Left forelimb (tissue), 1 donor: ENCODE measurements around the gene MRPL23.
A peak's percentile ranks its signal among the peaks of the same experiment; 100 is the strongest.

Experiments used
- DNase-seq: peaks from one replicate; pipeline ENCODE4 v3.0.0-alpha.2; 2018; ENCODE audit warnings: low spot score

Gene MRPL23

DNA sequence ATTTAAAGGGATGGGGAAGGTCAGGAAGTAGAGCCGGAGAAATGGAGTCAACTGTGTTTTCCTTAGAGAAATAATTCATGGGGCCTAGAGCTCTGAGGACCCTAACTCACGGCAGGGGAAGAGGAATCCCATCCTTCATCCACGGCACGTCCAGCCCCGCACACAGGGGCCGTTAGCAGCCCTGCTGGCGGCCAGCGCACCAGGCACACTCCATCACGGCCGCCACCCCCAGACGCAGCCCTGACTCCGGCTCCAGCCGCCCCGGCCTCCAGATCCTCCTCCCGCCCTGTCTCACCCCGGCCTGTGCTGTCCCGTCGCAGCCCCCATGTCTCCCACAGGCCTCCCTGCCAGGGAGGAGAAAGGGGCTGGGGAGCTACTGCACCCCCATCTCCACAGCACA, 11.2 kb downstream of the MRPL23 start:
- no peak for DNase-seq

GRCh38 chr11:1959786-1960185, 12.7 kb downstream of the MRPL23 start:
- no peak for DNase-seq

DNA sequence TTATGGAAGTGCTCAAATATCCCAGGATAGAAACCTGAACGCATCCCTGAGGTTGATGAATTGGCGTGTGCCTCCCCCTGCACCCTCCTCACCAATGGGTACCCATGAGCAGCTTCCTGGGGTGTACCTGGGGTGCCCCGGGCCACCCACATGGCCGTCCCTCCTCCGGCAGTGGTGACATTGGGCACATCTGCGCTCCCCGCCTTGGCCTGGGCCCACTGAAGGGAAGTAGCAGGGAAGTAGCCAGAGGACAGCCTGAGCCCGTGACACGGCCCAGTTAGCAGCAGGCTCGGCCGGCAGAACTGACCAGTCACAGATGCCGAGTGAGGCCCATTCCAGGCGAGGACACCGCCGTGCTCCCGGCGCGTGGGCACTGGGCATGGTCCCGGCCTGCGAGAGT, 16.7 kb downstream of the MRPL23 start:
- DNase-seq = no peak

DNA sequence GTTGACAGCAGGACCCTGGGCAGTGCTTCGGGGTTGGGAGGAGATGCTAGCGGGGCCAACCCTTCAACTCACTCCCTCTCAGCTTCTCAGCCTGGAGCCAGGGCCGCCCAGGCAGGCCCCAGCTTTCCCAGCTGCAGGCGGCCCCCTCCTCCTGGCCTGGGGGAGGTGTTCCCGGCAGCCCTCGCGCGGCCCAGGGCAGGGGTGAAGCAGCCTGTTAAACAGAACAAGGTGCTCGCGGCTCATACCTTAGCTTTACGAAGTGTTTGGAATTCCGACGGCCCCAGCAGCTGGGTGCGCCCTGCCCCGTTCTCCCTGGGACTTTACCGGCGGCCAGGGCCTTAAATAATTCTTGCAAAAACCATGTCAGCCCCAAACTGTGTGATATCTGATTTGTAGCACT, 17.2 kb downstream of the MRPL23 start:
- no peak for DNase-seq

GRCh38 chr11:1964955-1965354, 17.8 kb downstream of the MRPL23 start:
- DNase-seq = no peak

DNA sequence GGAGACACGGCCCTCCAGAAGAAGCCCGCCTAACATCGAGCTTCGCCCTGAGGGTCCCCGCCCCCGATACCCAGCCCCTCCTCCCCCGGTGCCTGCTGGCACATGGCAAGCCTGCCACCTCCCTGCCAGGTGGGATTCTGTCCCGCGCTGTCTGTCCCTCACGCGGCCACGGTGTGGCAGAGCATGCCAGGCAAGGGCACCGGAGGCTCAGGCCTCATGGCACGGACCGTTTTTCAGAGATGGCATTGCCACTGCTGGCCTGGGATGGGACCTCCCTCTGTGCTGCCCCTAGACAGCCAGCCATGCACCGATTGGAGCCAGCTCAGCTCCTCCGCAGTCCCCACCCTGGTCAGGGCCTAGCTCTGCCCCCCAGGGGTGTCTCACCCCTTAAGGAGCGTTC, 19.4 kb downstream of the MRPL23 start:
- DNase-seq = no peak

- DNase-seq = no peak
Observed at GRCh38 chr11:1967641-1968225, 20.6 kb downstream of the MRPL23 start.

GRCh38 chr11:1968454-1969002, 21.4 kb downstream of the MRPL23 start:
- no peak for DNase-seq

DNA sequence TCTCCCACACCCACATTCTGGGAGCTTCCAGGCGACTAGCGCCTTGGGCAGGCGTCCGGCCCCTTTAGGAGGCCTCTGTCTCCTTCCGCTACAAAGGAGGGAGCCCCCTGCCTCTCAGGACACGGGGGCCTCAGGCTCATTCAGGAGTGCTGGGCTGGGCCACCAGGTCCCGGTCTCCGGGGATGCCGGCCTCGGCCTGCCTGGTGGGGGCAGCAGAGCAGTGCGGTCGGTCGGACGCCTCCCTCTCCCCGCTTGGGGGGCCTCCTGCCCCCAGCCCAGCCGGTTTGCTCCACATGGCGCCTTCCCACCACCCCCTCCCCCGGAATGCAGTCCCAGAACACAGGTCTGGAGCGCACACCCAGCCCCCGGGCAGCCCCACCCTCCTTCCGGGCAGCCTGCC, 21.9 kb downstream of the MRPL23 start:
- no peak for DNase-seq

- DNase-seq = no peak
Observed at GRCh38 chr11:1969776-1970175, 22.6 kb downstream of the MRPL23 start.

- peak; percentile 37 for DNase-seq
Observed at GRCh38 chr11:1970956-1971355, 23.8 kb downstream of the MRPL23 start.

DNA sequence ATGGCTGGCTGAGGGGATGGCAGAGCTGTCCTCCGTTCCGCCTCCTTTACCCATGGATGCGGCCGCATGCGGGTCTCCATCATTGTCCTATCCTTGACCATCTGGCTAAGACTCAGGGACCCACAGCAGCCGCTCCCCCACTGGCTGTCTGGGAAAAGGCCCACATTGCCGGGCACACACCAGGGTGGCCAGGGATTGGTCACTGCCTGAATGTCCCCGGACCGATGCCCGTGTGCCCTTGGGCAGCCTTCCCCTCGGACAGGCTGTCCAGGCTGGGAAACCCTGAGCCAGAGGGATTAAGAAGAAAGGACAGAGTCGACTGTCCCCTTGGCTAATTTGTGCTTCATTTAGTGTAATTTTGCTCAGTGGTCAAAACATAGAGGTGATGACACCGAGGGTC, 28.1 kb downstream of the MRPL23 start:
- no peak for DNase-seq

GRCh38 chr11:1978720-1979473, 31.8 kb downstream of the MRPL23 start:
- no peak for DNase-seq

DNA sequence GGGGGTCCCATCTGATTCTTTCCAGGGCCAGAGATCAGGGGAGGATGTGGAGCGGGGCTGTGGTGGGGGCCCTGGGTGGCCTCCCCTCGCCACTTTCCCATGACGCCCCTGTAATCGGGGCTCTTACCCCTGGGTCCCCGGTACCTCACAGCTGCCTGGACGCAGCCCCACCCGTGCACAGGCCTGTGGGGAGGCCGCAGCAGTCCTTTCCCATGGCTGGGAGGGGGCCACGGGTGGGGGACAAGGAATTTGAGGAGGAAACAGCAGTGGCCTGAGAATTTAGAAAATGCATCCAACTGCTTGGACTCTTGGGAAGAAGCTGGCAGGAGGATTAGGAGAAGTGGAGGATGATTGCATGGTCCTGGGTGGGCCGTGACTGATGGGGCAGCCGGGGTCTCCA, 32.5 kb downstream of the MRPL23 start:
- no peak for DNase-seq

DNA sequence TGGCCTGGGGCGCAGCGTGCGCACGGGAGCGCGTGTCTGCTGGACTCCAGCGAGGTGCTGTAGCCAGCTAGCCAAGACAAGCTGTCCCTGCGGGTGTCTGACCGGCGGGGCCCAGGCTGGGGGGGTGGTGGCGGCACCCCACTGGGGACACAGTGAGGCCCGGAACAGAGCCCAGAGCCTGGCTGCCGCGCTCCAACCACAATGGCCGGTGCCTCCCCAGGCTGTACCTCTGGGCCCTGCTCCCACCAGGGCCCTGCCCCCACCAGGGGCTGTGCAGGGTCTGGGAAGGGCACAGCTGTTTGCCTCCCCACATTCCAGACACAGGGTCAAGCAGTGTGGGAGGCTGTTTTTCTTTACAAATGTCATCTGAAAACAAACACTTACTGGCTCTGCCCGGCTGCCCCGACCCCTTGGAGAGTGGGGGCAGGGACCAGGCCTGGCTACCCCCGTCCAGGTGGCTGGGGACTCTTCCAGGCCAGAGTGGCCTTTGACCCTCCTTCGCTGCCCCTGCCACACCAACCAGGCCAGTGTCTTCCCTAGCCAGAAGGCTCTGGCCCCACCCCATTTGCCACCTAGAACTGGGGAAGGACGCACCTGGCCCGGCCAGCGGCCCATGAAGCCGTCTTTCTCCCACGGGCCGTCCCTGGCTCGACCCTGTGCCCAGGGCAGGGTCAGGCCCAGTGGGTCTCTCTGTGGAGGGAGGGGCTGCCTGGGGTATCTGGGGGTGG, 35.9 kb downstream of the MRPL23 start:
- no peak for DNase-seq

GRCh38 chr11:1983601-1983961, 36.4 kb downstream of the MRPL23 start:
- no peak for DNase-seq

GRCh38 chr11:1987024-1987423, 39.9 kb downstream of the MRPL23 start:
- DNase-seq = no peak

DNA sequence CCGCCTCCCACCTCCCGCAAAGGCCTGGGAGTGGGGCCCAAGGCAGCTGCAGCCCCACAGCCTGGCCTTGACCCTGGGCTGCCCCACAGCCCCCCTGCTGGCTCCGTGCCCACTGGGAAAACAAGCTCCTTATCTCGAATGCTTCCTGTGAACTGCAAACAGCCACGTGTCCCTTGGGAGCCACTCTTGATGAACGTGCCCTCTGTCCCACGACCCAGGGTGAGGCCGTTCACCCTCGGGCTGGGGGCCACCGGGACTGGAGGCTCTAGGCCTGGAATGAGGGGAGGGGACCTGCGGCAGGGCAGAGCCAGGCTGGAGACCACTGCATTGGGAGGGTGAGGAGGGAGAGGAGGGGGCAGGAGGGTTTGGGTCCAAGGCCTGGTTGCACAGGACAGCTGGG, 41.0 kb downstream of the MRPL23 start:
- DNase-seq = no peak

DNA sequence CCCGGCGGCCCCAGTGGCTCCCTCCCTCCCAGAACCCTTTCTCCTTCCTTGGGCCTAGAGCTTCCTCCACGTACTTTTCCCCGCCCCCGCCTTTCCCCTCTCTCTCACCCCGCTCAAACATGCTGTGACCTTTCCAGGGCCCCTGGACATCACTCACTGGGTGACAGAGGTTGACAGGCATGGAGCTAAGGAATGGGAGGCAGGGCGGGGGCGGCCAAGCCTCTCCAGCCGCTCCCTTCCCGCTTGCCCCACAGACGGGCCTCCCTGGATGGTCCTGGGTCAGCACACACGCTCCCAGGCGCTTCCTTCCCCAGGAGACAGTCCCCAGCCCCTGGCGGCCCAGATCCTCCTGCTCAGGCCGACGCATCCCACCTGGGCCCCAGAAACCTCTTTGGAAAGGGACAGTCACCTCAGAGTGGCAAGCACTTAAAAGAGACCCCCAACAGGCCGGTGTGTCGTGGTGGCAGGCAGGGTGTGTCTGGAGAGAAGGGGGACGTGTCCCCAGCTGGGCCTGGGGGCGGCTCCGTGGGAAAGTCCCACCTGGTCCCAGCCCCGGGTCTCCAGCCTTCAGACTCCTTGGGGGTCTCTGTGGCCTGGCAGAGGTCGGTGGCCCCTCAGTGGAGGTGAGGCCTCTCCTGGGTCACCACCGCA, 41.7 kb downstream of the MRPL23 start:
- peak; percentile 26 for DNase-seq

GRCh38 chr11:1989953-1990352, 42.8 kb downstream of the MRPL23 start:
- DNase-seq = no peak

- no peak for DNase-seq
Observed at GRCh38 chr11:1990872-1991578, 43.9 kb downstream of the MRPL23 start.

DNA sequence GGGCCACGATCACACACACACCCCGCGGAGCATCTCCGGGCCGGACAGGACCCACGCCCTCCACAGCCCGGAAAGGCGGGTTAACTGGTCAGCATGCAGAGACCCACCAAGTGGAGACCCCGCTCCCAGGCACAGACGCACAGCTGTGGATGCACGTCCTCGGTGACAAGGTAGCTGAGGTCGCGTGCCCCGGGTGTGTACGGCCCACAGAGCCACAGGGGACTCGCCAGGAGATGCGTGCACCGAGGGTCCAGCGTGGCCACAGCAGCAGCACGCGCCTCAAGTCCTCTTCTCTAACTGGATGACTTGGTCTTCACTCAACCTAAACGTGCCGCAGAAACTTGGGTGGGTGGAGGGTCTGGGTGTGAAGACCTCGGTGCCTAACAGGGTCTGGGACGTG, 45.0 kb downstream of the MRPL23 start:
- DNase-seq = no peak
